HG03039 (cell line): ENCODE results near the gene CYP27C1.

Source experiments
- ATAC-seq: cut with Tn5 transposase; IDR thresholded peaks from one replicate; pipeline ENCODE4 v1.9.1; 2021; ENCODE audit warnings: mild to moderate bottlenecking, moderate library complexity; ENCODE audit not compliant: unreplicated experiment

Gene CYP27C1

DNA sequence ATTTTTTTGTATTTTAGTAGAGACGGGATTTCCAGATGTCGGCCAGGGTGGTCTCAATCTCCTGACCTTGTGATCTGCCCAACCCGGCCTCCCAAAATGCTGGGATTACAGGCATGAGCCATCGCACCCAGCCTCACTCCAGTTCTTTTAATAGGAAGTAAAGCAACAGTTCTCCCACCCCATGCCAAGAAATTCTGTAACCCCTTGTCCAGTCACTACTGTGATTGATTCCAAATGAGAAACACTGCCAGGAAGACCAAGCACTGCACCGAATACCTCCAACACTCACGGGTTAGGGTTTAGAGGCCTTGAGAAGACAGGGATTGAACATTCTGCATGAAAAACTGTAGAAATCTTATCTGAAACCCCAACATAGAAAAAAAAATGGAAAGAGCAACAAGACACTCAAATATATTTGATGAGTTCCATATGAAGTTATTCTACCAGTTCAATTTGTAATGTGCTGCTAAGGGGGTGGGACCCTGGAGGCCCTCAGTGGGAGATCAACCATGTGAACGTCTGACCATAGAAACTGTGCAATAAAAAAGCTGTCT, 65.0 kb downstream of the CYP27C1 start:
- ATAC-seq: no peak

DNA sequence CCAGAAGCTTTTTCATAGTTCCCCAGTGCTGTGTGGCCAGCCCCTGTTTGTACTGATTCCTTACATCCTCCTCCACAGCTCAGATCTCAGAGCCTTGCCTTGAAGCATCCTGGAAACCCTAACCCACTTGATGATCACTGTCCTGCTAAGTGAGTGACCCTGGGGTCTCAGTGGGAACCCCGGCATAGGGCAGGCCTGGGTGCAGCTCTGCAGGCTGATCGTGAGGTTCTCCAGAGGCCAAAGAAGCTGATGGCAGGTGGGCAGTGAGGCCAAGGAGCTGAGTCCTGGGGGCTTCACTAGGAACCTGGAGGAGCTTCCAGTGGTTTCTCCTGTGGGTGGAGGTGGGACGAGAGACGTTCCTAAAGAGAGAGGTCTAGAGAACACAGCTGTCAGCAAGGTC, 65.7 kb downstream of the CYP27C1 start:
- no peak for ATAC-seq

DNA sequence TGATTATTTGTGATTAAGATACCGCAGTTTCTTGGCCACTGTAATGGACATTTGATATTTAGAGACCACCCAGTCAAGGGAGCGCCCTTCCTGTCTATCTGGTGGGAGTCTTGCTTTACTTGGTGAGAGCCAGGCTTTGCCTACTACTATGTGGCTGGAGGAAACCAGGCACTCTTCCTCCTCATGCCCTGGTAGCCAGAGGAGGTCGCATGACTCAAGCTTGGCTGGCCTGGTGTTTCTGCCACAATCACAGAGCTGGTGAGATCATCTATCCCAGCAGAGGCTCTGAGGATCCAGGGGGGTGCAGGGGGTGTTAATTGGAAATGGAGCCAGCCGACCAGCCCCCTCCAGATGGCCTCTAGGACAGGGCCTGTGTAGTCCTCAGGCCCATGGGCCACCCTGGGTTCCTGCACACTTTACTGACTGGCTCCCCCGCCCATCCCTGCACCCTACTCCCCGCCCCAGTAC, 66.4 kb downstream of the CYP27C1 start:
- ATAC-seq: no peak

DNA sequence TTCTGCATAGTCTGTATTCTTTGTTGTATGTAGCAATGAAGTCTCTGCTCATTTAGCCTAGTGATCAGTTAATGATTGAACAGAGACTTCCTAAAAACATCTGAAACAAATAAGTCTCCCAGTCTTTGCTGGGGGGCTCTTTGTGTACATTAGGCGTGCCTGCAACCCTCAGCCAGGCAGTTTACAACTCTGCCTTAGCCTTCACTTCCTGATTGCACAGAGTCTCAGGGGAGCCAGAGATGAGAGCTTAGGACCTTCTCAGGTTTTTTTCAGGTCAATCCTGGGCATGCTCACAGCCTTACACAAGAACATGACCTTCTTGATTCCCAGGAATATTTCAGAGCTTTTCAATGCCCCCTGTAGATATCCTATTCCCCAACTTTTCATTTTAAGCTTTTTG, 69.1 kb downstream of the CYP27C1 start:
- ATAC-seq: no peak

DNA sequence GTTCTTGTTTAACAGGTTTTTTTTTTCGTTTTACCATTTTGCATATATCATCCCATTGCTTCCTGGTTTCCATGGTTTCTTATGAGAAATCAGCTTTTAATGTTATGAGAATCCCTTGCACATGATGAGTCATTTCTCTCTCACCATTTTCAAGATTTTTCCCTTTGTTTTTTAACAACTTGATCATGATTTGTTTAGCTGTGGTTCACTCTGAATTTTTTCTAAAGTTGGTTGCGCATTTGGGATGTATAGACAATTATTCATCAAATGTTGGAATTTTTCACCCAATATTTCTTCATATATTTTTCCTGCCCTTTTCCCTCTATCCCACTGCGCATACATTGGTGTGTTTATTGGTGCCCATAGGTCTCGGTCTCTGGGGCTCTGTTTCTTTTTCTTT, 70.7 kb downstream of the CYP27C1 start:
- no peak for ATAC-seq

DNA sequence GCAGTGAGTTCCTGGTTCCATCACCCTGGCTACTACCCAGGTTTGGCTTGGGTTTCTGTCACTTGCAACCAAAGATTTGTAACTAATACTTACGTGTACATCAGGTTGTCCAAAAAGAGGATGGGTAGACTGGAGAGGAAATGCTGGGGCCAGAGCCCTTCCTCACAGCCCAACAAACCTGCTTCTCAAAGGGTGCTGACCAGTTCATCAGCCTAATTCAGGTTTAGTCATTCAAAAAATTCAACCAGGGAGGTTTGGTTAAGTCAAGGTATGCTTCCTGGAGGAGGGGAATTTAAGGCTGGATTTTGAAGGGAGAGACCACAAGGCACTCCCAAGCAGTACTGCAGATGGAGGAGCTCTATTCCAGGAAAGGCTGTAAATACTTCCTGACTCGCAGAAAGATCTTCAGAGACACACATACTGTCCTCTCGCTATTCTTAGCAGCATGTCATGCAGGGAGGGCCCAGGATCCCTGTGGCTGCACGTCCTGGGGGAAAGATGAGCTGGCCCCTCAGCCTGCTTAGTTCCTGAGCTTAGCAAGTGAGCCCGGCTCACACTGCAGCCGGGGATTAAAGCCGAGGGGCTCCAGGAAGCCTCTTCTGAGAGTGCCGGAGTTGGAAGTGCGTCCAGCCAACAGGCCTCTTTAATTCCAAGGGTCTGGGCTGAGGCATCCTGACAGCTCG, 73.1 kb downstream of the CYP27C1 start:
- ATAC-seq: no peak

DNA sequence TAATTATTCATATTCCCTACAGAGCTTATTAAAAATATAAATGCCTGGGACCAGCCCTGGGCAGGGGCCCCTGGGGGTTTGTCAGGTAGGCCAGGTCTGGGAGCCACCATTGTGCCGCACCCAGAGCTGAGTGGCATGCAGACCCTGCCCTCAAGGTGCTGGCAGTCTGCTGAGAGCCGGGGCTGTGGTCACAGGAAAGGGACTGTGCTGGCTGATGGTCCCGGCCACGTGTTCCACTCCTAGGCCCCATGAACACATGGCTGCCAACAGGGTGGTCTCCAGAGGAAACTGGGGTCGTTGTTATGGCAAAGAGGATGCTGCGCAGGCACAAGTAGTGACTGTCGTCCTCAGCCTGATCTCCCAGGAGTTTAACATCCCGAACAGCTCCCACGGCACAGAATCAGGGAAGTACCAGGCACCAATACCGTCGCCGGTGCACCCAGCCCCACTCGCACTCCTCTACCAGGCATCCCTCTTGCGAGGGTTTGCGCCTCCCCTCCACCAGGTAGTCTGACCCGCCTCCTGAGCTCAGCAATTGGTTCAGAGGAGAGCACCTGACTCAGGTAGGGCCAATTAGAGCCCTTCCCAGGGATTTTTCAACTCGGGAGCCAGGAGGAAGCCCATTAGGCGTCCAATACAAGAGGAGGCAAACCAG, 73.9 kb downstream of the CYP27C1 start:
- ATAC-seq: no peak

DNA sequence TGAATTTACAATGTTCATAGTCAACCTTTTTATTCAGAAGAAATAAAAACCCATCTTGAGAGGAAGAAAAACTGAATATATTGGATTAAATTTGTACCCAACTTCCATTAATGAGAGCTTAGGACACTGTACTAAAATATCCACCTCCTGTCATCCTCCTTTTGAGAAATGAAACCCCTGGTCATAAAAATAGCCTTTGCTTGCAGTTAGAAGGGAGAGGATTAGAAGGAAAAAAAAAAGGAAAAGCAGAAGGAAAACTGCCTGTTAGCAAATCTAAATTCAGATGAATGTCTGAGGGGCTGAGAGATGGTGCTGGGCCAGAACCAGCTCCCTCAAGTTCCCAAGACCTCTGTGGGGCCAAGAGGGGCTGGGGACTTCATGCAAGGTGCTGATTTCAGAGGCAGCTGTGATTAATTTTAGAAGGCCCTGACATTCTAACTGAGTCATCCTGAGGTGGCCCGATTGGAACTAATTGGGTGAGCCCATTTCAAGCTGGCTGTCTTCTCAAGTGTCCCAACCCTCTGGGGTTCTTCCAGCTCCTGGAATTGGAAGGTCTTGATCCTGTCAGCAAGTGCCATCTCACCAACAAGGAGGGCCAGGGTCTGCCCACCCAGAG, 74.7 kb downstream of the CYP27C1 start:
- ATAC-seq: no peak

DNA sequence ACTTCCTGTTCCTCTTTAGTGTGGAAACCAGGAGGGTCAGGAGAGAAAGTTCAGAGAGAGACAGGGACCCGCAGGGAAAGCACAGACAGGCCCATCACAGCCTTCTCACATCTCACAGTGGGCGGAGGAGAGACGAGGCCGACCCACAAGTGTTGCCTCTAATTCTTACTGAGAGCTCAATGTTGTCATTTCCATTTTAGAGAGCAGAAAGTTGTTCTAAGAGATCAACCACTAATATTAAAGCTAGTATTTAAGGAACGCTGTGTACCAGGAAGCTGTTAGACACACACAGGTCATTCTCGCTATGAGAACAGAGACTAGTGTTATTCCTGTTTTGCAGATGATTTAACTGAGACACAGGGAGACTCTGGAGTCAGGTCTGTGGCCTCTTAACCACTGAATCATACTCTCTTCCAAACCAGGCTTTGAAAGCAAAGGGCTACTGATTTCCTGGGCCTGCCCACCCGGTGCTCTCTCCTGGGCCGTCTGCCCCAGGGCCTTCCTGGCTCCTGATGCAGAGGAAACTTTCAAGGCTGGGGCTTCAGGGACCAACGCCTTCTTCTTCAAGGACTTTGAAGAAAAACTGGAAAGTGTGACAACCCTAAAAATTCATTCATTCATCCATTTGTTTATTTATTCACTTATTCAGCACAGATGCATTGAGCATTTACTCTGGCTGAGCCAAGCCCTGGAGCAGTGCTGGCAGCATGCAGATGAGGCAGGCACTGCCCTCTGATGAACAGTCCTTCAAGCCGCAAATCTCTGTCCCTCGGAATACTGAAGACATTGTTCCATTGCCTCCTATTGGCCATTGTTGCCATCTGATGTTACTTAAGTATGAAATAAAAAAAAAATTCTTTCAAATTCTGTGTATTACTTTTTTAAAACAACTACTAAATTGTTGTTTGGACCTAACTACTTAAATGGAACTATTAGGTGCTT, 76.0 kb downstream of the CYP27C1 start:
- no peak for ATAC-seq

DNA sequence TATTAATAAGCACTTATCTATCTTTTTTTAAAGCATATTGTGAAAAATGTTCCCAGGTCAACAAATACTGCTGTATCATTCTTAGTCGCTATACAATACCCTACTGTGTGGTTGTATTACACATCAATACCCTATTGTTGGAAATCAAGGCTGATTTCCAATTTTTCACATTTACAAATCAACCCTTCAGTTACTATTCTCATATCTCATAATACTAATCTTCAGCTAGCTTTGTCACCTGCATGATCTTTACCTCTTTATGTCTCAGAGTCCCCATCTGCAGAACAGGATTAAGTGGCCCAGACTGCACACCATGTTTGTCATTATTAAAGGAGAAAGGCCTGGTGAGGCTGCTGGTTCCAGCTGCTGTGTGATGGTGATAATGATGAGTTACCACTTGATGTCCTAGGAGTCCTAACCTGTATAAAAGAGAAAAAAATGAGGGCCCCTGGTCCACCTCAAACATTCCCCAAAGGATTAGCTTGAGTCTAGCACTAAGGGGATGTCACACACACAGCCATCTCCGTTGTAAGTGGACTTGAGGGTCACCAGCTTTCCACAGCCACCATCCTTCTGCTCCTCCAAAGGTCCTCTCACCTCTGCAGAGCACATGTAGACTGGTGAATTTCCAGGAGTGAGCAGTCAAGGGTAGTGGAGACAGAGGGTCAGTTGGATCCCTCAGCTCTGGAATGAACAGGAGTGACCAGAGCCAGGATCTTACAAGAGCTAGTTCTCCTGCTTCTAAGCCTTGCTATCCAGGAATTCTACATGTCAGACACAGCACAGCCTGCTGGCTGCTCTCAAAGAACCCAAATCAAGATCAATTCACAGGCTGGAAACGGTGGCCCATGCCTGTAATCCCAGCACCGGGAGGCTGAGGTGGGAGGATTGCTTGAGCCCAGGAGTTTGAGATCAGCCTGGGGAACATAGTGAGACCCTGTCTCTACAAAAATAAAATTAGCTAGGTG, 77.2 kb downstream of the CYP27C1 start:
- ATAC-seq: no peak

DNA sequence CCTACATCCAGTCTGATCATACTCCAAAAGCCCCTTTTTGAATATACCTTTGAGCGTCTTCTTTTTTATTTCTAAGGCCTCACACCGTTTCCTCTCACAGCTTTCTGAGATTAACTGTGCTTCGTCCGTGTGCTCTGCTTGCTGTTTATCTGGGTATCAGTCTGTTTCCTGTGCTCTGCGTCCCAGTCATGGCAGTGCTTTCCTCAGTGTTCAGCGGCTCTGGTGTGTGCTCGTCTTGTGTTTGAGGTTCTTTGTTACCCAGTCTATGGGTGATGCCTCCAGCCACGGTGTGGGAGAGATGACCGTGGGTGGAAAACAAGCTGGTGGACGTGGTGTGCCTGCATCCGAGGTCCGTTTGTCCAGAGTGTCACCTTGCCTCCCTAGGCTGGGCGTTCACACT, 79.6 kb downstream of the CYP27C1 start:
- ATAC-seq: no peak

DNA sequence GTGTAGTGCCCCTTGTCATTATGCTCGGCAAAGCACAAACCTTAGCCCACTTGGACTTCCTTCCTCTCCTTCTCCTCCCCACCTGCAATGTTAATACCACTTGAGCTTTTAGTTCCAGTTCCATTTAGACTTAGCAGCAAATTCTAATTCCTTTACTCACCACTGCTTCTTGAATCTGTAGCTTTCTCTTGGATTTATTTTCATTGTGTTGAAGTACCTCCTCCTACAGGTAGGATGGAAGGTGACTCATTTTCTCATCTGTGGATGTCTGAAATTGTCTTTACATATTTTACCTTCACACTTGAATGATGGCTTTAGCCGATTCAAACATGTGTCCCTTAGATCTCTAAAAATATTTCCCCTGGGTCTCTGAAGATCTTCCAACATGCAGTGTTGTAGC, 80.3 kb downstream of the CYP27C1 start:
- no peak for ATAC-seq

DNA sequence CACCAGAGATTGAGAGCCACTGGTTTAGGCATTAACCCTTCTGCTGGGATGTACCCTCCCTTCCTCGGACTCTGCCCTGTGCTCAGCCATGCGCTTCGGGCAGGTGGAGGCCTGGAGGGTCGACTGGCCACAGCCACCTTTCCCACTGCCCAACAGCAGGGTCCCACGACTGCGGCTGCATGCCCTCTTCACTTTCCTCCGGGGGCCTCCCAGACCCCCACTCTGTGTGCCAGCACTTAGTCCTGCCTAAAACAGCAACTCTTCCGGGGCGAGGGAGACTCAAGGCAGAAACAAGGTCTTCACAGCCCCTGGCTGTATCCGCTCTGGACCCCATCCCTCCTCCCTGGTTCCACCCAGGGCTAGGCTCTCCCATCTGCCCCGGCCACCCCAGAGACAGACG, 81.8 kb downstream of the CYP27C1 start:
- ATAC-seq: no peak

DNA sequence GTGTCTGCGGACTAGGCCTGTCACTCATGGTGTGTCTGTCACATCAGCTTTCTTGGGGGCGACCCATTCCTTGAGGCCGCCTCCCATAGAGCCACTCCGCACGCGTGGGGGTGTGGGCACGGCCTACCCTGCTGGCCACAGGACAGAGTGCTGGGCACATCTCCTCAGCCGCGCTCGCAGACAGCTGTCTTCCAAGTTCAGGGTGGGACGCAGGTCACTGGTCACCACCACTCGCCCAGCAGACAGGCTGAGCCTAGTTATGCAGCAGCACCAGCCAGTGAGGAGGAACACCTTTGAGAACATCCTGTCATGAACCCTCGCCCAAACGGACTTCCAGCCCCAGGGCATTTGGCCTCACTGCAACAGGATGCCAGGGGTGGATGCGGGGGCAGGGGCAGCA, 82.4 kb downstream of the CYP27C1 start:
- ATAC-seq: no peak

DNA sequence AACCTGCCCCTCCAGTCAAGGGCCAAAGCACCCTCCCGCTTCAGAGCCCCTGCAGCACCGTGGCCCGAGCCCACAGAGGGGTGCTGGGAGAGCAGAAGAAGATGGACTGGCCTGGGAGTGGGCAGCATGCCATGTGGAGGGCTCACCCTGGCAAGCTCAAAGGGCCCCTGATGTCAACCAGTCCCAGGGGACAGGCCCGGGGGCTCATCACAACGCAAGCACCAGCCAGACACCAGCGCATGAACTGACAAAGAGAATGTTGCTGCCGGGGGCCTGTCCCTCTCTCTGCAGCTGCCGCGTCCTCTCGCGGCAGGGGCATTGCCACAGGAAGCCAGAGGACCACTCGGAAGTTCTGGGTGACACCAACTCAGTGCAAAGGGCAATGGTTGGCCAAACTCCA, 82.9 kb downstream of the CYP27C1 start:
- no peak for ATAC-seq

DNA sequence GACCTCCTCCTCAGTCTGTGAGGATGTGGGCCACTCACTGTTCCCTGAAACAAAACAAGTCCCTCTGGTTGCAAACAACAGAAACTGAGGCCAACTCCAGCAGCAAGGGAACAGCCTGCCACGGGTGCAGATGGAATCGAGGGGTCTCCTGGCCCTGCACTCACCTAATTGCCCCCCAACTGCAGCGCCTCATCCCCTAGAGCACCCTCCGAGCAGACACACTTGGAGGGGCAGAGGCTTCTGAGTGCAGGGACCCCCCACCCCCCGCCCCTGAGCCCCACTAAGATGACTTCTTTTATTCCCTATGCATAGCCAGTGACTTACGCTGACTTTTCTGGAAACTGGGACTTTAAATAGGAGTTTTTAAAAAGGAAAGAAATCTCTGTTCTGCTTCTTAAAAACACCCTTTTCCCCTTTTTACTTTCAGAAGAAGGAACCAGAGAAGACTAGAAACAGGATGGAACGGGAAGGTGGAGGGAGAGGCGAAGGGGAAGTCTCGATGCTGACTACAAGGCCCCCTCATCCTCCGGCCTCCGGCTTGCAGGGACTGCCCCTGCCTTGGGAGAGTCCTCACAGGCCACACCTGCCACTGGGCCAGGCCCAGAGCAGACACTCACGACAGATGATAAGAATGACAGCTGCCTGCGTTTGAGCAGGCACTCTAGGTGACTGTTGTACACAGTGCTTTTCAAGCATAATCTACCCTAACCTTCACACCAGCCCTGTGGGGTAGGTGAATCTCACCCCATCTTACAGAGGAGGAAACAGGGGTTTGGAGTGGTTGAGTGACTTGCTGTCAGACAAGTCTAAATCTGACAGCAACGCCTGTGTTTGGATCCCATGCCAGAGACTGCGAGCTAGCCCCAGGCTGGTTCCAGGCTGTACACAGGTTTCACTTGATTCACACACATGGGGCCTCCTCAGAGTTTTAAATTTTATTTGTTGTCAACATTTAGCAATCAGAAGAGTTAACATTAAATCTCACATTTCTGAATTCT, 85.0 kb downstream of the CYP27C1 start:
- ATAC-seq: peak; percentile 56

DNA sequence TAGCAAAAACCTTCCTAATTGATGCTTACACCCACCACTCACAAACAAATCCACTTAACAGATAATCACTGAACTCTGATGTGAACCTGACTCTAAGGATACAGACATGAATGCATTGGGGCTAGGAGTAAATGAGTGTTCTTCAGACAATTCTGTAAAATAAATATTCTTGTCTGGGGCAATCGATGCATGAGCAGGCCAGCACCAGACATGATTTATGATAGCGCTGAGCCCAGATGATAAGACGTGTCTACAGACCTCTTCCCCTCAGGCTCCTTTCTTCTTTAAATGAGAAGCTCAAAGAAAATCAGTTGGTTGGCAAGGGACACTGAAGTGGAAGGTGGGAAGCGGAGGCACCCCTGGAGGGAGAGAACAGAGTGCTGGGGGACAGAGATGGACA, 85.9 kb downstream of the CYP27C1 start:
- no peak for ATAC-seq
